Natural killer cell treated with Interleukin-12 subunit alpha and Interleukin-12 subunit beta and Interleukin-15 and Interleukin-18, amount 100 ng/mL, for 72 hours (primary cell): ENCODE data around the gene ATAD2B. TPM values are rescaled to one million over a fixed set of nuclear protein-coding genes. Genes with fewer than 3 reads are reported as not detected.

Experiments
- ATAC-seq, 2 donors: fragments of 150-1000 bp; cut with Tn5 transposase in 1 of 2; sonication (Bioruptor Pico), chemical (Tn5 transposase) in 1 of 2; 2 replicates each; pipeline ENCODE4 v1.10.0; 2021
- DNase-seq: peaks from one replicate; pipeline ENCODE4 v3.0.0; 2022; ENCODE audit warnings: low spot score
- H3K27ac Mint-ChIP-seq, 2 donors: 1 replicate in 1 of 2; 2 replicates in 1 of 2; pipeline ENCODE4 v1.8.0; 2022; ENCODE audit warnings: mixed read lengths in 2 of 2, mild to moderate bottlenecking in 1 of 2, moderate library complexity in 1 of 2
- H3K27me3 Mint-ChIP-seq, 2 donors: 1 replicate in 1 of 2; 2 replicates in 1 of 2; pipeline ENCODE4 v1.8.0; 2022; ENCODE audit warnings: mixed read lengths in 2 of 2
- H3K36me3 Mint-ChIP-seq: one replicate; pipeline ENCODE4 v1.8.0; 2022; ENCODE audit warnings: mixed read lengths
- H3K4me1 Mint-ChIP-seq, 2 donors: 1 replicate in 1 of 2; 2 replicates in 1 of 2; pipeline ENCODE4 v1.8.0; 2022; ENCODE audit warnings: low read depth in 2 of 2, mixed read lengths in 2 of 2, mild to moderate bottlenecking in 1 of 2
- H3K4me3 Mint-ChIP-seq: one replicate; pipeline ENCODE4 v1.8.0; 2022; ENCODE audit warnings: mixed read lengths
- H3K9me3 Mint-ChIP-seq: 2 replicates; pipeline ENCODE4 v1.8.0; 2022; ENCODE audit warnings: mixed read lengths
- total RNA-seq, 2 donors: library from RNA; stranded (reverse); gene quantifications; one replicate each; pipeline ENCODE4 v1.2.3, GENCODE V29; 2022

The ATAD2B gene
- total RNA-seq, 2 donors from 2014 or later, result 36.2 to 44.5 TPM

GRCh38 chr2:23926290-23926749 lies 603 bp downstream of the ATAD2B start:
- Mint-ChIP-seq H3K36me3 (no peaks in the 10 kb centered on the region), H3K4me1 (peaks cover 34 to 49% of the 10 kb centered on the region in 2 donors), H3K4me3 (peak overlapping the region; percentile 89), H3K27me3 (no peaks in the 10 kb centered on the region), H3K9me3 (no peaks in the 10 kb centered on the region), H3K27ac (peak overlapping the region; percentile 83 to 98)
- ATAC-seq, result peak; percentile 37 to 49
- DNase-seq, result peak; percentile 63

GRCh38 chr2:23925702-23926289 lies 1.1 kb downstream of the ATAD2B start:
- Mint-ChIP-seq H3K9me3 (no peaks in the 10 kb centered on the region), H3K36me3 (no peaks in the 10 kb centered on the region), H3K27me3 (no peaks in the 10 kb centered on the region), H3K4me3 (peak overlapping the region; percentile 89), H3K27ac (peak overlapping the region; percentile 83 to 98), H3K4me1 (peaks cover 34 to 49% of the 10 kb centered on the region in 2 donors)
- DNase-seq, result peak; percentile 75
- peak; percentile 57 to 69 for ATAC-seq

- Mint-ChIP-seq H3K27ac (peak overlapping the region; percentile 83 to 98), H3K4me1 (peaks cover 40 to 49% of the 10 kb centered on the region in 2 donors), H3K4me3 (peak overlapping the region; percentile 89), H3K36me3 (no peaks in the 10 kb centered on the region), H3K27me3 (no peaks in the 10 kb centered on the region), H3K9me3 (no peaks in the 10 kb centered on the region)
- DNase-seq (no peak), ATAC-seq (no peak)
These were observed 2.1 kb downstream of the ATAD2B start for GRCh38 chr2:23924589-23925359.

- Mint-ChIP-seq H3K9me3 (no peaks in the 10 kb centered on the region), H3K27me3 (no peaks in the 10 kb centered on the region), H3K36me3 (no peaks in the 10 kb centered on the region), H3K4me1 (peaks cover 42 to 45% of the 10 kb centered on the region in 2 donors), H3K4me3 (no peak overlapping the region), H3K27ac (peak overlapping the region in 1 of 2 donors; percentile 15)
- ATAC-seq, result no peak
- no peak for DNase-seq
These were observed 8.0 kb downstream of the ATAD2B start for GRCh38 chr2:23918837-23919489.

GRCh38 chr2:23916727-23917405 lies 10.1 kb downstream of the ATAD2B start:
- peak overlapping the region; percentile 23 for H3K4me3 Mint-ChIP-seq
- ATAC-seq, result no peak
- no peaks in the 10 kb centered on the region for H3K36me3 Mint-ChIP-seq
- peaks cover 25 to 36% of the 10 kb centered on the region in 2 donors for H3K4me1 Mint-ChIP-seq
- DNase-seq, result no peak
- no peaks in the 10 kb centered on the region for H3K27me3 Mint-ChIP-seq
- no peaks in the 10 kb centered on the region for H3K9me3 Mint-ChIP-seq
- H3K27ac Mint-ChIP-seq, result peak overlapping the region; percentile 27 to 77

GRCh38 chr2:23915327-23915726 lies 11.6 kb downstream of the ATAD2B start:
- DNase-seq (no peak), ATAC-seq (no peak)
- Mint-ChIP-seq H3K27ac (no peak overlapping the region), H3K4me3 (no peak overlapping the region), H3K36me3 (no peaks in the 10 kb centered on the region), H3K4me1 (peaks cover 27 to 33% of the 10 kb centered on the region in 2 donors), H3K9me3 (no peaks in the 10 kb centered on the region), H3K27me3 (no peaks in the 10 kb centered on the region)

- Mint-ChIP-seq H3K27ac (no peak overlapping the region), H3K36me3 (no peaks in the 10 kb centered on the region), H3K4me3 (no peak overlapping the region), H3K27me3 (no peaks in the 10 kb centered on the region), H3K9me3 (no peaks in the 10 kb centered on the region), H3K4me1 (peaks cover 16 to 25% of the 10 kb centered on the region in 2 donors)
- no peak for ATAC-seq
- no peak for DNase-seq
These were observed 14.9 kb downstream of the ATAD2B start for GRCh38 chr2:23912054-23912453.

GRCh38 chr2:23905155-23905554 lies 21.8 kb downstream of the ATAD2B start:
- H3K36me3 Mint-ChIP-seq, result no peaks in the 10 kb centered on the region
- H3K27me3 Mint-ChIP-seq, result no peaks in the 10 kb centered on the region
- H3K4me3 Mint-ChIP-seq, result no peak overlapping the region
- H3K4me1 Mint-ChIP-seq, result peaks cover 23 to 34% of the 10 kb centered on the region in 2 donors
- no peak overlapping the region for H3K27ac Mint-ChIP-seq
- DNase-seq (no peak), ATAC-seq (no peak)
- H3K9me3 Mint-ChIP-seq, result no peaks in the 10 kb centered on the region

- H3K27me3 Mint-ChIP-seq, result no peaks in the 10 kb centered on the region
- no peaks in the 10 kb centered on the region for H3K36me3 Mint-ChIP-seq
- ATAC-seq, result no peak
These were observed 22.2 kb downstream of the ATAD2B start for GRCh38 chr2:23904692-23905091.

GRCh38 chr2:23904215-23904614 lies 22.7 kb downstream of the ATAD2B start:
- ATAC-seq (no peak), DNase-seq (no peak)
- Mint-ChIP-seq H3K9me3 (no peaks in the 10 kb centered on the region), H3K27ac (no peak overlapping the region), H3K4me1 (peaks cover 21 to 34% of the 10 kb centered on the region in 2 donors), H3K4me3 (no peak overlapping the region), H3K27me3 (no peaks in the 10 kb centered on the region), H3K36me3 (no peaks in the 10 kb centered on the region)

More at GRCh38 chr2:23904692-23905091, 22.2 kb downstream of the ATAD2B start:
- no peak for DNase-seq
- H3K4me1 Mint-ChIP-seq, result peaks cover 23 to 34% of the 10 kb centered on the region in 2 donors
- no peaks in the 10 kb centered on the region for H3K9me3 Mint-ChIP-seq
- no peak overlapping the region for H3K4me3 Mint-ChIP-seq
- H3K27ac Mint-ChIP-seq, result no peak overlapping the region

GRCh38 chr2:23903034-23903433 lies 23.9 kb downstream of the ATAD2B start:
- H3K27me3 Mint-ChIP-seq, result no peaks in the 10 kb centered on the region
- H3K27ac Mint-ChIP-seq, result no peak overlapping the region
- no peaks in the 10 kb centered on the region for H3K36me3 Mint-ChIP-seq
- peaks cover 24 to 38% of the 10 kb centered on the region in 2 donors for H3K4me1 Mint-ChIP-seq
- no peak overlapping the region for H3K4me3 Mint-ChIP-seq
- no peak for ATAC-seq
- DNase-seq, result no peak
- no peaks in the 10 kb centered on the region for H3K9me3 Mint-ChIP-seq

- Mint-ChIP-seq H3K36me3 (no peaks in the 10 kb centered on the region), H3K9me3 (no peaks in the 10 kb centered on the region), H3K4me1 (peaks cover 29 to 46% of the 10 kb centered on the region in 2 donors), H3K4me3 (no peak overlapping the region), H3K27me3 (no peaks in the 10 kb centered on the region), H3K27ac (peak overlapping the region in 1 of 2 donors; percentile 35)
- no peak for DNase-seq
- ATAC-seq, result peak in 1 of 2 donors; percentile 36
These were observed 24.7 kb downstream of the ATAD2B start for GRCh38 chr2:23901966-23902846.
